IPS DF 19.7 (cell line): ENCODE data around the gene OR2A2.
"Not testable (repeated sequence)": the region's sequence is repeated elsewhere in the genome, so short reads cannot be mapped to it uniquely, and the experiment has no call there.

Source experiments
- DNase-seq: peaks from one replicate; pipeline ENCODE4 v3.0.0-alpha.2; 2013; ENCODE audit warnings: low read depth, low spot score

Gene OR2A2, protein sequence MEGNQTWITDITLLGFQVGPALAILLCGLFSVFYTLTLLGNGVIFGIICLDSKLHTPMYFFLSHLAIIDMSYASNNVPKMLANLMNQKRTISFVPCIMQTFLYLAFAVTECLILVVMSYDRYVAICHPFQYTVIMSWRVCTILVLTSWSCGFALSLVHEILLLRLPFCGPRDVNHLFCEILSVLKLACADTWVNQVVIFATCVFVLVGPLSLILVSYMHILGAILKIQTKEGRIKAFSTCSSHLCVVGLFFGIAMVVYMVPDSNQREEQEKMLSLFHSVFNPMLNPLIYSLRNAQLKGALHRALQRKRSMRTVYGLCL

DNA sequence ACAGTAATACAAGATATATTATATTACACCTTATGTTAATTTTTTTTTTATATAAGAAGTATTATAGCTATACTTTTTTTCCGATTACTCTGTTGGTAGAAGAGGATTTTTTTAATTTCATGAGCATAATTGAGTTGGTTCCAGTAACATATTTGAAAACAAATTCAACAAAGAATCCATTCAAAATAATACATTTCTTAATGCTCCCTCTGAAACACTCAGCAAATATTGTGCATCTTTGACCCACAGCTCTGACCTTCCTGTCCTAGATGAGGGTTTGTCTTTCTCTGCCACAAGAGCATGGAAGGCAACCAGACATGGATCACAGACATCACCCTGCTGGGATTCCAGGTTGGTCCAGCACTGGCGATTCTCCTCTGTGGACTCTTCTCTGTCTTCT lies at the start of gene OR2A2:
Gene OR2A2 (plus strand): TSS at position 301 of the 400 bp plus-strand sequence. CDS start 0 bp downstream, at position 301.
- no peak for DNase-seq

DNA sequence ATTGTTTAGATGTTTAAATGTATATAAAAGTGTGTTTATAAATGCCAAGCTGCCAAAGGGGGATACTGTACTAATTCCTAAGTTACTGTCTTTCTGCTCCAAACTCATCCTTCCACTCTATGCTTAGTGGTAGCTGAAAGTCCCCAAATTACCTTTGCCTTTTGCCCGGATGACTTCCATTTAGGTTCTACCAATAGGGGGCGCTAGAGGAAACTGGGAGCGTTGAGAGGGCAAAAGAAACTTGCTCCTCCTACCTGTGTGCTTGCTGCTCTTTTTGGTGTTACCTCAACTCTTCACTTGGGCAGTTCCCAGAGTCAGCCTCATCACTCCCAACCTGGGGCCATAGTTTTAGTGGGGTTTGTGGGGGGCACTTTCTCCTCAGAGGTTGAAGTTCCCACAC lies 45.7 kb upstream of the OR2A2 start:
- peak; percentile 9 for DNase-seq

DNA sequence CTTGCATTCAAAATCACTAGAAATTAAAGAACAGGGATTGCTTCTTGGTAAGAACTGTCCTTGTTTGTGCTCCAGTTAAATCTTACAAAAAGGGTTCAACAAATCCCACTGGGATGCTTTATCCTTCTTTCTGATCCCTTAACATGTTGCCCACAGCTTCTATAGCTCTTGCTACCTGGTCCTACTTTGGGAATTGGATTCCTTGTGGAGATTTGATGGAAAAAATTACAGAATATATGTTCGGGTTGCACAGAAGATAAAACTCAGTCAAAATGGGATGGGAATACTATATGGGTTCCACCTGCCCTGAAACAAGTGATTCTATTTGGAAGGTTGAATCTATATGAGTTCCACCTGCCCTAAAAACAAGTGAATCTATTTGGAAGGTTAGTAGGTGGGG lies 39.9 kb upstream of the OR2A2 start, which contains the start of gene OR2A25:
Gene OR2A25 (plus strand): TSS at position 301 of the 400 bp plus-strand sequence. CDS start 4,409 bp downstream, outside the sequence.
- DNase-seq, result no peak

DNA sequence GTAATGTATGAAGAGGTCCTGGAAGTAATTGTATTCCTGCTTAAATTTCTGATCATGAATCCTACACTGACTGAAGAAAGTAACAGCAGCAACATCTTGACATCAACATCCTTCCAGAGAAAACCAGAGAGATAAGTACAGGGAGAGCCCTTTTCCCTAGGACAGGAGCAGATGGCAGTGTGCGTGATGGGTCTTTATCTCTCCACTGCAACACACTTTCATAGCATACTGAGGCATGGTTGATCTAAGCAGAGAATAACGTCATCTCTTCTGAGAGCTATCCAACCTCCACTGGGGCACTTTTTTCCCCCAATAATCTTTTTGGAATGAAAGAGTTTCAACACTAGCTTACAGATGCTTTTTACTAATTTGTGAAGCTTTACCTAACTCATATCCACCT lies 39.4 kb upstream of the OR2A2 start:
- DNase-seq, result no peak

DNA sequence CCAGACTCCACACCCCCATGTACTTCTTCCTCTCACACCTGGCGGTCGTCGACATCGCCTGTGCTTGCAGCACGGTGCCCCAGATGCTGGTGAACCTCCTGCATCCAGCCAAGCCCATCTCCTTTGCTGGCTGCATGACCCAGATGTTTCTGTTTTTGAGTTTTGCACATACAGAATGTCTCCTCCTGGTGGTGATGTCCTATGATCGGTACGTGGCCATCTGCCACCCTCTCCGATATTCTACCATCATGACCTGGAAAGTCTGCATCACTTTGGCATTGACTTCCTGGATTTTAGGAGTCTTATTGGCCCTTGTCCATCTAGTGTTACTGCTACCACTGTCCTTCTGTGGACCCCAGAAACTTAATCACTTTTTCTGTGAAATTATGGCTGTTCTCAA lies 35.0 kb upstream of the OR2A2 start:
- no peak for DNase-seq

DNA sequence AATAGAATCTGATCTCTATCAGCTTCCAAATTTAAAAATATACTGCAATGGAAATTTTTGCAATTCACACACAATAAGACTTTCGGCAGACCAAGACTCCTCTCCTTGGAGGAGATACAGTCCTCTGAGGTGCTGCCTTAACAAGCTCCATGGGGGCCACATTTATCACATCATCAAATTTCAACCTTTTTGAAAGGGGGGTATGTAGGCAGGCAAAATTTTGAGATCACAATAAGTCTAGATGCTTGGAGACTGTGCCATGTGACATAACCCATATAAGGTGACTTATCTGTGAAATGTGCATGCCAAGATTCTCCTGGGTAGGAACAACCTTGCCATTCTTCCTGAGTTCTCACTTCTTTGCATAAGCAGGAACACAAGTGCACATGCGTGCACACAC lies 23.4 kb upstream of the OR2A2 start, which contains the start of gene OR2A12:
Gene OR2A12 (plus strand): TSS at position 301 of the 400 bp plus-strand sequence. CDS start 8,830 bp downstream, outside the sequence.
- DNase-seq, result no peak

DNA sequence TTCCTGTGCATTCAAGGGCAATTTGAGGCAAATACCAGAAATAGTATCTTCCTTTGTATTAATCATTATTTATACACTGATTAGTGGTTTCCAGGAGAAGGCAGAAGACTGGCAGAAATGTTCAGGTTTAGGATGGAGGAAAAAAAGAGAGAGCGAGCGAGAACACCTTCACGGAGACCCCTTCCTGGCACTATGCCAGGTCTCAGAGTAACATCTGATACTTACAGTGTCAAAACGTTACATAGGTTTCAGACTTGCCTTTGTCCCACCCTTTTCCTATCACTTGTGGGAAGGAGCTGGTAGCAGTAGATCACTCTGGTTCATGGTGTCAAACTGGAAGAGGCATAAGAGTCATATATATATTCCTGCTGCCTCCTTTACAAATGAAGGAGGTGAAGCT lies 22.7 kb upstream of the OR2A2 start:
- no peak for DNase-seq

DNA sequence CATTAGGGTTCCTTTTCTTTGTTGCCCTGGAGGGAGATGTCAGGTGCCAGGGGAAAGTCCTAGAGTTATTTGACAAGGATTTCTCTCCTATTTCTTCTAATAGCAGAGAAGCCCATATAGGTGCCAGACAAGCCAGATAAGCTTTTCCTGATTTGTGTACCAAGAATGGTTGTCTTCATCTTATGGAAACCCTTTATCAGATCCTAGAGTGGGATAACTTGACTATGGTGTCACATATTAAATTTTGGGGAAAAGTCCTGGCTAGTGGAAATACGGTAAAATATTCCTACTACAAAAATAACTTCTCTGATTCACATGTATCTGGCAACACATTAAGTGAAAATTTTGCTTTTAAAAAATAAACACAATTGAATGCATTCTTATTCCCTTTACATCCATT lies 22.2 kb upstream of the OR2A2 start:
- no peak for DNase-seq

DNA sequence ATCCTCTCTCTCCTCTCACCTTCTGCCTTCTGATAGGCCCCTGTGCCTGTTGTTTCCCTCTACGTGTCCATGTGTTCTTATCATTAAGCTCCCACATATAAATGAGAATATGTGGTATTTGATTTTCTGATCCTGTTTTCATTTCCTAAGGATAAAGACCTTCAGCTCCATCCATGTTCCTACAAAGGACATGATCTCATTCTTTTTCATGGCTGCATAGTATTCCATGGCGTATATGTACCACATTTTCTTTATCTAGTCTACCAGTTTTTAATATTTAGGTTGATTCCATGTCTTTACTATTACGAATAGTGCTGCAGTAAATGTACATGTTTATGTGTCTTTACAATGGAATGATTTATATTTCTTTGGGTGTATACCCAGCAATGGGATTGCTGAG lies 18.7 kb upstream of the OR2A2 start:
- no peak for DNase-seq

DNA sequence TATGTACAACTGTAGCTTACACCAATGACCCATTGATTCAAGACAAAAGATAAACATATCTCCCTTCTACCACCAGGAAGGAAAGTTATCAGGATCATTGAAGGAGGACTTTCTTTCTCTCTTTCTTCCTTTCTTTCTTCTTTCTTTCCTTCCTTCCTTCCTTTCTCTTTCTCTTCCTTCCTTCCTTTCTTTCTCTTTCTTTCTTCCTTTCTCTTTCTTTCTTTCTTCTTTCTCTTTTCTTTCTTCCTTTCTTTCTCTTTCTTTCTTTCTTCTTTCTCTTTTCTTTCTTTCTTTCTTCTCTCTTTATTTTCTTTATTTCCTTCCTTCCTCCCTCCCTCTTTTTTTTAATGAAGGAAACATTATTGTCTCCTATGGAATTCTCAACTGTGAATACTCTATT lies 10.6 kb upstream of the OR2A2 start:
- DNase-seq, result no peak

DNA sequence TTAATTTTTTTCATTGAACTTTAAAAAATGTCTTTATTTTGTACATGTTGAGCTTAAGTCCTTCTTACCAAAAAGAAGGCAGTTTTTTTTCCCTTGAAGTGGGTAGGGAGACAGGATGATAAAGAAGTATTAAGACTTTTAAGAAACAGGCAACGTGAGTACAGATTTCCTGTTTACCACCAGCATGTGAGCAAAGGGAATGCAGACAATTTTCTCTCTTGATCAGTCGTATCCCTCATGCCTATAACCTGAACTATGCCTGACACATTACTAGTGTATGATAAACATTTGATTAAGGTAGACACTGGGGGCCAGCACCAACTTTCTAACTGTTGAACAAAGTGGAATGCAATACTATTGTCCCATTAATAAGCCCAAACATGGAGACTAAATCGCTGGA lies 8.8 kb upstream of the OR2A2 start:
- DNase-seq, result no peak

DNA sequence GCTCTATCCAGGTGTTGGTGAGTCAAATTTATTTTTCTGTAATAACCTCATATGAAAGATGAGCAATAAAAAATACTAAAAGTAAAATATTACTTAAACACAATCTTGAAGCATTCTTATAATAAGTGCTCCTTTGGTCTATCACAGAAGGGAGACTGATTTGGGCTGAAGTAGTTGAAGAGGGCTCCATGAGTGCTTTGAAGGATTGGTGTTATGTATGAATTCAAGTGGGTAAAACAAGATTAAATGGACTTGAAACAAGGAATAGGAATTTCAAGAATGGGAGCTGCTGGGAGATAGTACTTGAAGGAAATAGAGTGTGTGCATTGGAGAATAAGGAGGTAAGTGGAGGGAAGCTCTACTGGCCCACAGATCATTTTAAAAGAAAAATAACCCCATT lies 7.3 kb upstream of the OR2A2 start:
- no peak for DNase-seq

DNA sequence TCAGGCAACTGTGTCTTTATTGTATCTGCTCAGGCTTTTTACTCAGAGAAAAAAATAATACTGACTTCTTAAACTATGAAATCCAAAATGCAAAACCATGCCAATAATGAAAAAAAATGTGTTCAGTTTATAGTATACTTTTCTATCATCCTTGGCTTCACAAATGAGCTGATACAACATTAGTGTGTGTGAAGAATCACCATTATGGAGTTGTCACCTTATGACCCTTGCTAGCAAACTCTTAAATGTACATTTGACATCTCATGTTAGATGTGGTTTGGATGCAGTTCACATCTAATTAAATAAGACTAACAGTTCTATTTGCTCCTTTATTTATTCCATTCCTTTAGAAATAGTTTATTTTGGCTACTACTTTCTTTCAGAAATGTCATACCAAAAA lies 4.2 kb upstream of the OR2A2 start:
- no peak for DNase-seq

DNA sequence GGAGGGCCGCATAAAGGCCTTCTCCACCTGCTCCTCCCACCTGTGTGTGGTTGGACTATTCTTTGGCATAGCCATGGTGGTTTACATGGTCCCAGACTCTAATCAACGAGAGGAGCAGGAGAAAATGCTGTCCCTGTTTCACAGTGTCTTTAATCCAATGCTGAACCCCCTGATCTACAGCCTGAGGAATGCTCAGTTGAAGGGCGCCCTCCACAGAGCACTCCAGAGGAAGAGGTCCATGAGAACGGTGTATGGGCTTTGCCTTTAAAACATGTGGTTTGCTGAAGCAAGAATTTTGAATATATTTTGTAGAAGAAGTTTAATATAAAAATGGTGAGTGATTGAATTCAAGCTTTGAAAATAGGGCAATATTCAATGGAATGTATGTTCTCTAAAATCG lies 889 bp downstream of the OR2A2 start:
- no peak for DNase-seq

DNA sequence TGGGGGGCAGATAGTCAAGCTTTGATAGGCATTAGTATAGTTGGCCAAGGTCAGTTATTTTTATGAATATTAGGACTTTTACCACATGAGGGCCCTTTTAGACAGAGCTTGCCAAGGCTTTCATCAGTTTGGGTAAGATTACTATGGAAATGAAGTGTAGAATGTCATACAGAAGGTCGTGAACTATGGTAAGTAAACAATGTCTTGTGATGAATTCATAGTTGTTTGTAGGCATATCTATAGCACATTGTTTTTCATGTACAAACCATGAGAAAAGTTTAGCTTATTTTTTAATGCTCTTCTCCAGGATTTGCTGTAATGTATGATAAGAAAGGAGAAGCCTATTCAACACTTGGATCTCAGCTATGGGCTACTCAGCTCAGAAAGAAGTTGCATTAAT lies 4.3 kb downstream of the OR2A2 start:
- DNase-seq, result no peak

DNA sequence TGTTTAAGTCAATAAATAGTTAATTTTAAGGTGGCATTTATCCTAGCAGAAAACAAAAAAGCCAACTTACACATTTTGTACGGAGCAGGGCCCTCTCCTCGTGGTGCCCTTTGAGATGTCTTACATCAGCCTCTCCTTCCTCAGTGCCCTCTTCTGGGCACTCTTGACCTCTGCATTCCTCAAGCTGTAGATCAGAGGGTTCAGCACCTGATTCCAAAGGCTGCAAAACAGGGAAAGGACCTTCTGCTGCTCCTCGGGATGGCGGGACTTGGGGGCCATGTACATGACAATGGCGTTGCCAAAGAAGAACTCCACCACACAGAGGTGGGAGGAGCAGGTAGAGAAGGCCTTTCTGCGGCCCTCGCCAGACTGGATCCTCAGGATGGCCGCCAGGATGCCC lies 9.0 kb downstream of the OR2A2 start:
- no peak for DNase-seq

DNA sequence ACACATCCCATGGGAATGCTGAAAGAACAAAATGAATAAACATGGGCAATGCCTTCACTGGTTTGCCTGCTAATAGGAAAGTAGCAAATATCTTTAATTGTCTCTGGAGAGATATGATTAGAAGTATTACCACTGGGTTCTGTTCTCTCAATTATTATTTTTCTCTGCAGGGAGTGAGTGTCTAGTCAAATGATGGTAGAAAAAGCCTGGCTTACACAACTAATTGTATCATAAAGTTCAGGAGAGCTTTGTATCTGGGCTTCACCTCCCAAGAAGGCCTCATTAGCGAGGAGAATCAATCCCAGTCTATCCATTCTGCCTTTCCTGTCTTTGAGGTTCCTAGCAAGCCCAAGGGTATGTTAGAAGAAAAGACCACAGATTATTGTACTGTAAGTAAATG lies 13.5 kb downstream of the OR2A2 start, which contains the start of gene OR2A14:
Gene OR2A14 (plus strand): TSS at position 301 of the 400 bp plus-strand sequence. CDS start 5,937 bp downstream, outside the sequence.
- DNase-seq, result no peak

DNA sequence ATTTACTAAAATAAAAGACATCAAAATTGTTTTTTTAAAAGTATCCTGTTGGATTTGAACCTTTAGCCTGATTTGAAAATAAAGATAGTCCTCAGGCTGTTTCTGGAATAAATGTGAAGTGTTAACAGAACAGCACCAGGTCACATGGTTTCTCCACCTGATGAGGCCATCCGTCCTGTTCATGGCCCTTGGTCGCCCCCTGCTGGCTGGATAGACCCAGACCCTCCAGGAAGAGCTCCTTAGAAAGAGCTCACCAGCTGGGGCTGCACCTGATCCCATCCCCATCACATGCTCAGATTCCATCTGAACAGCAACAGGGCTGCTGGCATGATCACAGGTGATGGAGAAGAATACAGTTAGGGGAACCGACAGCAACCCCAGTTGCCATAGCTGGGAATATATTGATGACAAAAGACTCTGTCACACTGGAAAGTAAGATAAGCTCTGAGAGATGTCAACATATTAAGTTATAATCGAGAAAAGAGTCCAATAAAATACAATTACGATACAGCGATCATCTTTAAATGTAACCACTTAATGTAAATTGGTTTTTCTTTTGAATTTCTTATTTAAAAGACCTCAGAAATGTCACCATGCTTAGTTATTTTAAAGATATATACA lies 18.4 kb downstream of the OR2A2 start:
- DNase-seq, result peak; percentile 57

DNA sequence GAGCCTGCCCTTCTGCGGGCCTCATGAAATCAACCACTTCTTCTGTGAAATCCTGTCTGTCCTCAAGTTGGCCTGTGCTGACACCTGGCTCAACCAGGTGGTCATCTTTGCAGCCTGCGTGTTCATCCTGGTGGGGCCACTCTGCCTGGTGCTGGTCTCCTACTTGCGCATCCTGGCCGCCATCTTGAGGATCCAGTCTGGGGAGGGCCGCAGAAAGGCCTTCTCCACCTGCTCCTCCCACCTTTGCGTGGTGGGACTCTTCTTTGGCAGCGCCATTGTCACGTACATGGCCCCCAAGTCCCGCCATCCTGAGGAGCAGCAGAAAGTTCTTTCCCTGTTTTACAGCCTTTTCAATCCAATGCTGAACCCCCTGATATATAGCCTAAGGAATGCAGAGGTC lies 20.2 kb downstream of the OR2A2 start:
- DNase-seq, result not testable (repeated sequence)

DNA sequence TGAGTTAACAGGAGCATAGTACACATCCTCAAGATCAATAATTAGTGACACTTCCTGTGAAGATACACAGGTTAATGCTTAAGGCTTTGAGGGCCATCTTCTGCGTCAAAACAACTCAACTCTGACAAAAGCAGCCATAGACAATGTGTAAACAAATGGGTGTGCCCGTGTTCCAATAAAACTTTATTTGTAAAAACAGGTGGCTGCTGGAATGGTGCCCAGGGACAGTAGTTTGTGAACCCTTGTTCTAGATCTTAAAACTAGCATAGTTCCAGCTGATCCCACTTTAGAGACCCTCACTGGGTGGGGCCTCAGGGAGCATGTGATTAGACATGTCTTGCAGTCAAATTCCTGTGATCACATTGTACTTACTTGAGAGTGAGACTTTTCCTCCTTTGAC lies 21.3 kb downstream of the OR2A2 start:
- DNase-seq, result no peak

DNA sequence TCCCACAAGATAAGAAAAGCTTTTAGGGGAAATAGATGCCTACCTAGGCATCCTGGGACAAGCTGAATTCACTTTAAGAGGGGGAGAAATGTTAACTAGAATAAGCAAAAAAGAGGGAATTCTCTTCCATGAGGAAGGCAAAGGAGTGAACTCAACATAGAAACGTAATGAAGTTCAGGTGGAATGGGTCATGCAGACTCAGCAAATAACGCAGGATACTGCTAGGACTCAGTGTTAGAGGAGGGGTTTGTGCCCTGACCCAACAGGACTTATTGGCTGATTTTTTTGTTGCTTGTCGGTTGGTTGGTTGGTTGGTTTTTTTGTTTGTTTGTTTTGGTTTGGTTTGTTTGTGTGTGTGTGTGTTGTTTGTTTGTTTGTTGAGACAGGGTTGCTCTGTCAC lies 22.9 kb downstream of the OR2A2 start:
- DNase-seq, result no peak

DNA sequence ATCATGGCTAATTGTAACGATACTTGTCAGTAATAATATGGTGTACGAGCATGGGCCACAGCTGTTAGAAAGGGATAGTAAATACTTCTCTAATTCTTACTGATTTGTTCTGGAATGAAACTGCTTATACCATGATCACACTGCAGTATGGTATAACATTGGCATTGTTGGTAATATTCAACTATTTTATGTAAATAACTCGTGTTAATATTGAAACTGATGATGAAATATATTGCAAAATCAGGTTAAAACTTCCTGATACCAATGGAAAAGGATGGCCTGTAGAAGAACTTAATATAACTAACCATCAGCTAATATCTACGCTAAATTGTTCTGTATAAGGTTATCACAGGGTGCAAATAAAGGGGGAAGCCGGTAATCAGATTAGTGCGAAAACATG lies 23.9 kb downstream of the OR2A2 start:
- DNase-seq, result no peak

DNA sequence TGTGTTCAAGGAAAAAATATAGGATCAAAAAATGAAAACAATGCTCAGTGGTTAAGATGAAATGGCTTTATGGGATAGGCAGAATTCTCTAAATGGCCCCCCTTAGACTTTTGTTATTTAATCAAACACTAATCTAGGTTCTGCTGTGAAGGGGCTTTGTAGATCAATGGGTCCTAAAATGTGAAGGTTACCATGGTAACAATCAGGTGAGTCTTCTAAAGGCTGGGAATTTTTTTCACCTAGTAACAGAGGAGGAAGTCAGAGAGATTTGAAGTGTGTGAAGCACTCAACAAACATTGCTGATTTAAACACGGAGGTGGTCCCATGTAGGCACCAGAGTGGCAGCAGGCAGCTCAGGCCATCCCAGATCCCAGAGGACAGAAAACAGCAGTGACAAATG lies 24.7 kb downstream of the OR2A2 start:
- DNase-seq, result no peak
